HG02943 (cell line): ENCODE data around the gene MCL1.

Experiments used
- ATAC-seq: cut with Tn5 transposase; IDR thresholded peaks from one replicate; pipeline ENCODE4 v1.9.1; 2021; ENCODE audit warnings: mild to moderate bottlenecking, low read depth, moderate library complexity; ENCODE audit not compliant: unreplicated experiment

Gene MCL1

GRCh38 chr1:150558761-150559655 is 20.4 kb downstream of the MCL1 start:
- no peak for ATAC-seq

GRCh38 chr1:150558303-150558704 is 21.1 kb downstream of the MCL1 start:
- no peak for ATAC-seq

- ATAC-seq = no peak
Measured at GRCh38 chr1:150557813-150558212, 21.6 kb downstream of the MCL1 start.

- no peak for ATAC-seq
Measured at GRCh38 chr1:150557065-150557600, 22.3 kb downstream of the MCL1 start.

- no peak for ATAC-seq
Measured at GRCh38 chr1:150555971-150556865, 23.2 kb downstream of the MCL1 start.

- ATAC-seq = no peak
Measured at GRCh38 chr1:150555198-150555970, 24.0 kb downstream of the MCL1 start.

GRCh38 chr1:150554086-150554452 is 25.3 kb downstream of the MCL1 start:
- ATAC-seq = no peak

GRCh38 chr1:150553392-150554085 is 25.9 kb downstream of the MCL1 start:
- no peak for ATAC-seq

- no peak for ATAC-seq
Measured at GRCh38 chr1:150552911-150553289, 26.5 kb downstream of the MCL1 start.

GRCh38 chr1:150552128-150552910 is 27.1 kb downstream of the MCL1 start:
- ATAC-seq = no peak

- no peak for ATAC-seq
Measured at GRCh38 chr1:150551784-150552127, 27.7 kb downstream of the MCL1 start.

GRCh38 chr1:150551051-150551783 is 28.2 kb downstream of the MCL1 start:
- no peak for ATAC-seq

GRCh38 chr1:150550222-150551050 is 29.0 kb downstream of the MCL1 start:
- no peak for ATAC-seq

GRCh38 chr1:150549496-150550221 is 29.8 kb downstream of the MCL1 start:
- no peak for ATAC-seq

- no peak for ATAC-seq
Measured at GRCh38 chr1:150548632-150549495, 30.5 kb downstream of the MCL1 start, which contains the start of gene ADAMTSL4. Gene ADAMTSL4 (plus strand): TSS chr1:150549408. CDS start chr1:150552289, 2,881 bp downstream.

GRCh38 chr1:150548324-150548631 is 31.1 kb downstream of the MCL1 start:
- ATAC-seq = no peak
